DOHH2 (cell line): ENCODE results near the gene IQSEC3.
A peak's percentile ranks its signal among the peaks of the same experiment; 100 is the strongest.

ENCODE experiments used
- H3F3A ChIP-seq: fragments of 200-600 bp; sonication (generic), shearing (Covaris generic); 2 replicates; pipeline ENCODE4 v1.6.0; 2016; ENCODE audit warnings: antibody characterized with exemption, mild to moderate bottlenecking; ENCODE audit not compliant: control insufficient read depth, insufficient read depth
- H3K27ac ChIP-seq: fragments of 200-600 bp; sonication (generic); 2 replicates; pipeline ENCODE4 v1.5.1; 2014; ENCODE audit warnings: low read depth, mild to moderate bottlenecking, low read length, moderate library complexity
- H3K27me3 ChIP-seq: fragments of 200-600 bp; sonication (generic); 2 replicates; pipeline ENCODE4 v1.6.1; 2014; ENCODE audit warnings: mild to moderate bottlenecking, low read length, mixed read lengths; ENCODE audit not compliant: control insufficient read depth
- H3K36me3 ChIP-seq: fragments of 200-600 bp; sonication (generic); 2 replicates; pipeline ENCODE4 v1.6.1; 2014; ENCODE audit warnings: mild to moderate bottlenecking, low read length, moderate library complexity, mixed read lengths; ENCODE audit not compliant: control insufficient read depth
- H3K4me1 ChIP-seq: fragments of 200-600 bp; sonication (generic); 2 replicates; pipeline ENCODE4 v1.6.1; 2014; ENCODE audit warnings: mild to moderate bottlenecking, low read length, mixed read lengths; ENCODE audit not compliant: control insufficient read depth
- H3K4me2 ChIP-seq: fragments of 200-600 bp; sonication (generic); 2 replicates; pipeline ENCODE4 v1.6.0; 2014; ENCODE audit warnings: mild to moderate bottlenecking, low read length, moderate library complexity
- H3K4me3 ChIP-seq: fragments of 200-600 bp; sonication (generic); 2 replicates; pipeline ENCODE4 v1.5.1; 2014; ENCODE audit warnings: mild to moderate bottlenecking, low read length, mixed read lengths
- H3K79me2 ChIP-seq: fragments of 200-600 bp; sonication (generic); 2 replicates; pipeline ENCODE4 v1.6.1; 2014; ENCODE audit warnings: mild to moderate bottlenecking, low read length, mixed read lengths; ENCODE audit not compliant: control insufficient read depth
- H3K9me2 ChIP-seq: fragments of 200-600 bp; sonication (generic); replicated peaks from 2 replicates; pipeline ENCODE4 v1.6.1; 2014; ENCODE audit warnings: mild to moderate bottlenecking, low read length, mixed read lengths; ENCODE audit not compliant: control insufficient read depth
- H3K9me3 ChIP-seq: fragments of 200-600 bp; sonication (generic); 2 replicates; pipeline ENCODE4 v1.6.1; 2014; ENCODE audit warnings: antibody characterized with exemption, low read length, mixed read lengths; ENCODE audit not compliant: control insufficient read depth, insufficient read depth
- H4K20me1 ChIP-seq: fragments of 200-600 bp; sonication (generic); 2 replicates; pipeline ENCODE4 v1.6.0; 2014; ENCODE audit warnings: low read depth, mild to moderate bottlenecking, antibody characterized with exemption, low read length, moderate library complexity; ENCODE audit not compliant: control insufficient read depth, insufficient read depth
- EZH2phosphoT487 ChIP-seq: fragments of 200-600 bp; sonication (generic); IDR thresholded peaks from 2 replicates; pipeline ENCODE4 v1.6.1; 2017; ENCODE audit warnings: borderline replicate concordance, mild to moderate bottlenecking, antibody characterized with exemption, low read length, moderate library complexity, mixed read lengths
- TF ChIP-seq, protein P1 (sequence below): fragments of 200-600 bp; sonication (generic); IDR thresholded peaks from one replicate; pipeline ENCODE4 v1.5.1; 2014; ENCODE audit warnings: antibody characterized with exemption, mild to moderate bottlenecking, low read depth, low read length; ENCODE audit not compliant: poor library complexity, severe bottlenecking

Gene IQSEC3

DNA sequence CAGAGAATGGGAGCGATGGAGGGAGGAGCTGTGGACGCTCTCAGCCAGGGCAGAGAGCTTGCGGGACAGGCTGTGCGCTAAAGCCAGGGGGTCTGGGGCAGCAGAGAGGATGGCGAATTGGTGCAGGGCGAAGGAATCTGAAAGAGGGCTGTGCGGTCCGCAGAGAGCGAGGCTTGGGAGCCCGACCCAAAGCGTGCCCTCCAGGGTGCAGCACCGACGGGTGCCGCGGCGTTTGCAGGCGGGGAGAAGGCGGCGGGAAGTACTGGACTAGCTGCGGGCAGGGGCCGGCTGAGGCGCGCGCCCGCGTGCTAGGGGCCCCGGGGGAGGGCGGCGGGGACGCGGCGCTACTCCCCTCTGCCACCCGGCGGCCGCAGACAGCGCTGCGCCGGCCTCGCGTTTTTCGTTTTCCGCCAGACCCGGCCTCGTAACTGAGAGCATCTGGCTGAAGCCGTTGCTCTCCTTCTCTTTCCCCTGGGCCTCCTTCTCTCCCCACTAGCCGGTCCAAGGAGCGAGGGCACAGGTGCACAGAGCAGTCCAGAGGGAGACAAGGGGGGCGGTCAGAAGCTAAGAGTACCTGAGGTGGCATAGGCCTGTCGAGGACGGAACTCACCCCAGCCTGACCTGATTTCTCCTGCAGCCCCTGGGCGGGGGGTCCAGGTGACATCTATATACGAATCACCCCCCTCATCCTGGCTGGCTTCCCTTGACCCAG lies 122.5 kb downstream of the IQSEC3 start:
- Histone ChIP-seq H3K36me3 (no peaks in the 10 kb centered on the region), H4K20me1 (no peaks in the 10 kb centered on the region), H3K27me3 (no peaks in the 10 kb centered on the region), H3K4me1 (no peaks in the 10 kb centered on the region), H3K27ac (no peak overlapping the region), H3K9me2 (no peaks in the 10 kb centered on the region), H3K4me3 (no peak overlapping the region), H3F3A (no peaks in the 10 kb centered on the region), H3K4me2 (no peak overlapping the region), H3K79me2 (no peaks in the 10 kb centered on the region), H3K9me3 (no peaks in the 10 kb centered on the region; the same call in 1 of the 2 replicates)
- TF ChIP-seq EZH2phosphoT487 = no peak
- TF ChIP-seq, protein P1, sequence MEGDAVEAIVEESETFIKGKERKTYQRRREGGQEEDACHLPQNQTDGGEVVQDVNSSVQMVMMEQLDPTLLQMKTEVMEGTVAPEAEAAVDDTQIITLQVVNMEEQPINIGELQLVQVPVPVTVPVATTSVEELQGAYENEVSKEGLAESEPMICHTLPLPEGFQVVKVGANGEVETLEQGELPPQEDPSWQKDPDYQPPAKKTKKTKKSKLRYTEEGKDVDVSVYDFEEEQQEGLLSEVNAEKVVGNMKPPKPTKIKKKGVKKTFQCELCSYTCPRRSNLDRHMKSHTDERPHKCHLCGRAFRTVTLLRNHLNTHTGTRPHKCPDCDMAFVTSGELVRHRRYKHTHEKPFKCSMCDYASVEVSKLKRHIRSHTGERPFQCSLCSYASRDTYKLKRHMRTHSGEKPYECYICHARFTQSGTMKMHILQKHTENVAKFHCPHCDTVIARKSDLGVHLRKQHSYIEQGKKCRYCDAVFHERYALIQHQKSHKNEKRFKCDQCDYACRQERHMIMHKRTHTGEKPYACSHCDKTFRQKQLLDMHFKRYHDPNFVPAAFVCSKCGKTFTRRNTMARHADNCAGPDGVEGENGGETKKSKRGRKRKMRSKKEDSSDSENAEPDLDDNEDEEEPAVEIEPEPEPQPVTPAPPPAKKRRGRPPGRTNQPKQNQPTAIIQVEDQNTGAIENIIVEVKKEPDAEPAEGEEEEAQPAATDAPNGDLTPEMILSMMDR = peak; percentile 40

DNA sequence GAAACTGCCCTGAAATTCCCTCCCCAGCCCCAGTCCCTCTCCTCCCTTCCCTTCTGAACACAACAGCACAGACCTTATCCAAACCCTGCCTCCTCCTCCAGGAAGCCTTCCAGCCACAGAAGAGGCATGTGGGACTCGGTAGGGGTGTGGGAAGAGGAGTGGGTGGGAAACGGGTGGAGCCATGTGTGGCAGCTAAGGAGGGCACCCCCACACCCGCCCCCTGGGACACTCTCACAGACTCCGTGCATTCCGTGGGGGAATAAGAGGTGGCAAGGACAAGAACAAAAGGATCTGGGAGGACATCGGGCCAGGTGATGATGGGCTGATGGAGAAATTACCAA lies 123.0 kb downstream of the IQSEC3 start:
- H3K4me3 ChIP-seq = no peak overlapping the region
- H3K4me2 ChIP-seq = no peak overlapping the region
- no peaks in the 10 kb centered on the region for H3K9me2 ChIP-seq
- H3F3A ChIP-seq = no peaks in the 10 kb centered on the region
- no peaks in the 10 kb centered on the region for H3K4me1 ChIP-seq
- no peaks in the 10 kb centered on the region for H4K20me1 ChIP-seq
- H3K27ac ChIP-seq = no peak overlapping the region
- H3K79me2 ChIP-seq = no peaks in the 10 kb centered on the region
- H3K27me3 ChIP-seq = no peaks in the 10 kb centered on the region
- no peaks in the 10 kb centered on the region for H3K36me3 ChIP-seq
- H3K9me3 ChIP-seq = no peaks in the 10 kb centered on the region; the same call in 1 of the 2 replicates
- no peak for TF ChIP-seq EZH2phosphoT487
- TF ChIP-seq, protein P1 = no peak

DNA sequence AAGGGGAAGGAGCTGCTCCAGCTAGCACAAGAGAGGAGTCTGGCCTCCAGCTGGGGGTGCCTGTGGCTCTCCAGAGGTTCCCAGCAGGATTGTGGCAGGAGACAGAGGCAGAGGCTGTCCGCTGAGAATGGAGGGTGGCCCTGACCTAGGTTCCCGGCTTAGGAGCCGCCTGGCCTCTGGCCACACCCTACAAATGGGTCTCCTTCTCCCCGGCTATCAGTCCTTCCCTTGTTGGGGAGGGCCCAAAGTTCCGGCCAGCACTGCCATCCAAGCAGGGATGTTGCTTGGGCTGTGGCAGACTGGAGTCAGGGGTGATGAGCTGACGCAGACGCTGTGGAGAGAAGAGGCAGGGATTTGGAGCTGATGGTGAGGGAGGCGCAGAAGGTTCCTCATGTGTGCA lies 124.3 kb downstream of the IQSEC3 start:
- H3K79me2 ChIP-seq = no peaks in the 10 kb centered on the region
- H3F3A ChIP-seq = no peaks in the 10 kb centered on the region
- no peaks in the 10 kb centered on the region for H3K4me1 ChIP-seq
- H3K4me3 ChIP-seq = no peak overlapping the region
- no peaks in the 10 kb centered on the region for H3K27me3 ChIP-seq
- no peaks in the 10 kb centered on the region for H3K9me2 ChIP-seq
- no peaks in the 10 kb centered on the region for H4K20me1 ChIP-seq
- H3K4me2 ChIP-seq = no peak overlapping the region
- TF ChIP-seq EZH2phosphoT487 = no peak
- TF ChIP-seq, protein P1 = no peak
- no peaks in the 10 kb centered on the region; the same call in 1 of the 2 replicates for H3K9me3 ChIP-seq
- H3K36me3 ChIP-seq = no peaks in the 10 kb centered on the region
- no peak overlapping the region for H3K27ac ChIP-seq
